ENCODE measurements around the gene GNL1.
A peak's percentile ranks its signal among the peaks of the same experiment; 100 is the strongest.

GNL1 gene

DNA sequence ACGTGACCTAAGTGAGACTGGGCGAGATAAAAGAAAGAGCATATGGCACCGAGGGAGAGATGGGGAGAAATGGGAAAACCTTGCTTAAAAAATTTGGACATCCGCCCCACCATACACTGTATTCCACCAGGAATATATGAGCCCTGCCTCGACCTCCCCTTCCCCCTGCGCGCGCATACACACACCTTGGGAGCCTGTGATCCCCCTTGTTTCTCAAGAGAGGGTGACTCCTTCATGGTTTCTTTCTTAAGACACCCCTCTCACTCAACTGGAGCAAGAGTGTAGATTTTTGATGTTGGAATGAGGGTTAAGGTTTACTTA lies 15.4 kb upstream of the GNL1 start:
- Histone ChIP-seq H3K36me3 (ENCODE audit: control insufficient read depth in 2 of 2, insufficient read depth in 1 of 2, low read length in 2 of 2) (peaks cover 18 to 26% of the 10 kb centered on the region in 2 experiments), H3K4me1 (ENCODE audit: control insufficient read depth, insufficient read depth, low read length) (peaks cover 9% of the 10 kb centered on the region; the same call in 1 of the 2 replicates), H3K9me3 (ENCODE audit: control insufficient read depth, insufficient read depth, low read depth, low read length) (no peaks in the 10 kb centered on the region), H3K4me3 (ENCODE audit: low read depth, low read length) (peak overlapping the region; percentile 94), H3K27ac (ENCODE audit: extremely low read depth, low read depth, low read length) (peak overlapping the region; percentile 64)
- ChIA-PET CTCF (interaction anchor here (0.6 to 2.1 kb wide), 5 partner anchors 16 to 410 kb away, joined by 3 to 11 read pairs (median 4); no protein-coding TSS in a partner anchor), POLR2A (interaction anchor here (0.6 to 2.4 kb wide), 21 partner anchors 10 to 342 kb away, joined by 3 to 41 read pairs (median 4); partner anchors contain the start of genes GNL1, MDC1, PRR3 and VARS2)
- TF ChIP-seq ZBTB20 (tag by site-specific recombination; IDR thresholded peaks at IDR 0.05): peak; percentile 50; the same call in 1 of the 2 replicates
- TF ChIP-seq, protein P1, sequence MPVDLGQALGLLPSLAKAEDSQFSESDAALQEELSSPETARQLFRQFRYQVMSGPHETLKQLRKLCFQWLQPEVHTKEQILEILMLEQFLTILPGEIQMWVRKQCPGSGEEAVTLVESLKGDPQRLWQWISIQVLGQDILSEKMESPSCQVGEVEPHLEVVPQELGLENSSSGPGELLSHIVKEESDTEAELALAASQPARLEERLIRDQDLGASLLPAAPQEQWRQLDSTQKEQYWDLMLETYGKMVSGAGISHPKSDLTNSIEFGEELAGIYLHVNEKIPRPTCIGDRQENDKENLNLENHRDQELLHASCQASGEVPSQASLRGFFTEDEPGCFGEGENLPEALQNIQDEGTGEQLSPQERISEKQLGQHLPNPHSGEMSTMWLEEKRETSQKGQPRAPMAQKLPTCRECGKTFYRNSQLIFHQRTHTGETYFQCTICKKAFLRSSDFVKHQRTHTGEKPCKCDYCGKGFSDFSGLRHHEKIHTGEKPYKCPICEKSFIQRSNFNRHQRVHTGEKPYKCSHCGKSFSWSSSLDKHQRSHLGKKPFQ (tag by site-specific recombination; IDR thresholded peaks at IDR 0.05): no peak
- TF ChIP-seq ZNF266 (tag by site-specific recombination; IDR thresholded peaks at IDR 0.05; ENCODE audit: low read depth): 0 out of 2 replicates have a peak, but pooled peaks have one; percentile 6

DNA sequence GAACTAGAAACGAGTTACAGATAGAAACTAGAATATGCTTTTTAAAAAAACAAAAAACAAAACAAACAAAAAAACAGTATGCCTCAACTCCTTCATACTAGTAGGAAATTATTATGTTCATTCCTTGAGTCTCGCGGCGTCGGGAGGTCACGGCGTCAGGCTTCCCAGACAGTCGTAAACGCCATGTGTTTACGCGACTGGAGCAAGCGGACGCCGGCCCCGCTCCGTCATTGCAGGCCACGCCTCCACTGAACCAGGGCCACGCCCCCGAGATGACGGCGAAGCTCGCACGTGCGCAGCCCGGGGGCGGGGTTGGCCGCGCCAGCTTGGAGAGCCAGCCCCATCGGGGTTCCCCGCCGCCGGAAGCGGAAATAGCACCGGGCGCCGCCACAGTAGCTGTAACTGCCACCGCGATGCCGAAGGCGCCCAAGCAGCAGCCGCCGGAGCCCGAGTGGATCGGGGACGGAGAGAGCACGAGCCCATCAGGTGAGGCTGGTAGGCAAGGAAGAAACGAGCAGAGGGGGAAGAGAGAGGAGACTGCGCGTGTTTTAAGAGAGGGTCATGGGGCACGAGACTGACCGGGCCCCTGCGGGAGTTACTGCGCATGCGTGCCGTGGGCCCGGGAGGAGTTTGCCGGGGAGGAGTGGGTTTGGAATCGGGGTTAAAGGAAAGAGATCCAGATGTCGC lies 14.9 kb upstream of the GNL1 start, which contains the start of gene ABCF1:
Gene ABCF1, plus strand, starts transcription at position 368 of the 687 bp plus-strand sequence. Its CDS starts 46 bp downstream, at position 414.
- ChIA-PET CTCF (interaction anchor here (0.6 to 2.4 kb wide), 7 partner anchors 14 to 411 kb away, joined by 3 to 11 read pairs (median 4); partner anchors contain the start of gene PRR3), POLR2A (interaction anchor here (0.6 to 2.4 kb wide), 23 partner anchors 9 to 343 kb away, joined by 3 to 41 read pairs (median 4); partner anchors contain the start of genes GNL1, MDC1, PRR3 and VARS2)
- TF ChIP-seq WT1 (tag by site-specific recombination; IDR thresholded peaks at IDR 0.05): no peak; the same call in 1 of the 2 replicates
- TF ChIP-seq, protein P2, sequence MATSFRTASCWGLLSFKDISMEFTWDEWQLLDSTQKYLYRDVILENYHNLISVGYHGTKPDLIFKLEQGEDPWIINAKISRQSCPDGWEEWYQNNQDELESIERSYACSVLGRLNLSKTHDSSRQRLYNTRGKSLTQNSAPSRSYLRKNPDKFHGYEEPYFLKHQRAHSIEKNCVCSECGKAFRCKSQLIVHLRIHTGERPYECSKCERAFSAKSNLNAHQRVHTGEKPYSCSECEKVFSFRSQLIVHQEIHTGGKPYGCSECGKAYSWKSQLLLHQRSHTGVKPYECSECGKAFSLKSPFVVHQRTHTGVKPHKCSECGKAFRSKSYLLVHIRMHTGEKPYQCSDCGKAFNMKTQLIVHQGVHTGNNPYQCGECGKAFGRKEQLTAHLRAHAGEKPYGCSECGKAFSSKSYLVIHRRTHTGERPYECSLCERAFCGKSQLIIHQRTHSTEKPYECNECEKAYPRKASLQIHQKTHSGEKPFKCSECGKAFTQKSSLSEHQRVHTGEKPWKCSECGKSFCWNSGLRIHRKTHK (tag by site-specific recombination; IDR thresholded peaks at IDR 0.05): no peak
- TF ChIP-seq ZSCAN16 (tag by site-specific recombination; IDR thresholded peaks at IDR 0.05): no peak
- TF ChIP-seq MZF1 (tag by site-specific recombination; IDR thresholded peaks at IDR 0.05; ENCODE audit: borderline replicate concordance): no peak
- TF ChIP-seq, protein P3, sequence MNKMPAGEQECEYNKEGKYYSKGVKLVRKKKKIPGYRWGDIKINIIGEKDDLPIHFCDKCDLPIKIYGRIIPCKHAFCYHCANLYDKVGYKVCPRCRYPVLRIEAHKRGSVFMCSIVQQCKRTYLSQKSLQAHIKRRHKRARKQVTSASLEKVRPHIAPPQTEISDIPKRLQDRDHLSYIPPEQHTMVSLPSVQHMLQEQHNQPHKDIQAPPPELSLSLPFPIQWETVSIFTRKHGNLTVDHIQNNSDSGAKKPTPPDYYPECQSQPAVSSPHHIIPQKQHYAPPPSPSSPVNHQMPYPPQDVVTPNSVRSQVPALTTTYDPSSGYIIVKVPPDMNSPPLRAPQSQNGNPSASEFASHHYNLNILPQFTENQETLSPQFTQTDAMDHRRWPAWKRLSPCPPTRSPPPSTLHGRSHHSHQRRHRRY (tag by site-specific recombination; IDR thresholded peaks at IDR 0.05): no peak
- TF ChIP-seq, protein P4, sequence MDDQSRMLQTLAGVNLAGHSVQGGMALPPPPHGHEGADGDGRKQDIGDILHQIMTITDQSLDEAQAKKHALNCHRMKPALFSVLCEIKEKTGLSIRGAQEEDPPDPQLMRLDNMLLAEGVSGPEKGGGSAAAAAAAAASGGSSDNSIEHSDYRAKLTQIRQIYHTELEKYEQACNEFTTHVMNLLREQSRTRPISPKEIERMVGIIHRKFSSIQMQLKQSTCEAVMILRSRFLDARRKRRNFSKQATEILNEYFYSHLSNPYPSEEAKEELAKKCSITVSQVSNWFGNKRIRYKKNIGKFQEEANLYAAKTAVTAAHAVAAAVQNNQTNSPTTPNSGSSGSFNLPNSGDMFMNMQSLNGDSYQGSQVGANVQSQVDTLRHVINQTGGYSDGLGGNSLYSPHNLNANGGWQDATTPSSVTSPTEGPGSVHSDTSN (CRISPR knock-in tag; IDR thresholded peaks at IDR 0.05): peak; percentile 88; the same call in 1 of the 2 replicates
- no peak for TF ChIP-seq ZNF223 (tag by site-specific recombination; IDR thresholded peaks at IDR 0.05)
- no peak for TF ChIP-seq ZBTB7A (tag by site-specific recombination; IDR thresholded peaks at IDR 0.05; ENCODE audit: low read depth)
- TF ChIP-seq KLF8 (tag by site-specific recombination; IDR thresholded peaks at IDR 0.05): peak; percentile 76
- TF ChIP-seq ZNF660 (tag by site-specific recombination; IDR thresholded peaks at IDR 0.05): 0 out of 2 replicates have a peak, but pooled peaks have one; percentile 63
- TF ChIP-seq GLIS1 (tag by site-specific recombination; IDR thresholded peaks at IDR 0.05): 0 out of 2 replicates have a peak, but pooled peaks have one; percentile 28
- no peak for TF ChIP-seq ZNF19 (tag by site-specific recombination; IDR thresholded peaks at IDR 0.05; ENCODE audit: low read depth)
- no peak for TF ChIP-seq ZNF549 (tag by site-specific recombination; IDR thresholded peaks at IDR 0.05)
- no peak for TF ChIP-seq ZNF157 (tag by site-specific recombination; IDR thresholded peaks at IDR 0.05)
- TF ChIP-seq, protein P5, sequence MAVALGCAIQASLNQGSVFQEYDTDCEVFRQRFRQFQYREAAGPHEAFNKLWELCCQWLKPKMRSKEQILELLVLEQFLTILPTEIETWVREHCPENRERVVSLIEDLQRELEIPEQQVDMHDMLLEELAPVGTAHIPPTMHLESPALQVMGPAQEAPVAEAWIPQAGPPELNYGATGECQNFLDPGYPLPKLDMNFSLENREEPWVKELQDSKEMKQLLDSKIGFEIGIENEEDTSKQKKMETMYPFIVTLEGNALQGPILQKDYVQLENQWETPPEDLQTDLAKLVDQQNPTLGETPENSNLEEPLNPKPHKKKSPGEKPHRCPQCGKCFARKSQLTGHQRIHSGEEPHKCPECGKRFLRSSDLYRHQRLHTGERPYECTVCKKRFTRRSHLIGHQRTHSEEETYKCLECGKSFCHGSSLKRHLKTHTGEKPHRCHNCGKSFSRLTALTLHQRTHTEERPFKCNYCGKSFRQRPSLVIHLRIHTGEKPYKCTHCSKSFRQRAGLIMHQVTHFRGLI (tag by site-specific recombination; IDR thresholded peaks at IDR 0.05): peak; percentile 89
- TF ChIP-seq ZXDB (tag by site-specific recombination; IDR thresholded peaks at IDR 0.05): peak; percentile 97
- TF ChIP-seq, protein P6, sequence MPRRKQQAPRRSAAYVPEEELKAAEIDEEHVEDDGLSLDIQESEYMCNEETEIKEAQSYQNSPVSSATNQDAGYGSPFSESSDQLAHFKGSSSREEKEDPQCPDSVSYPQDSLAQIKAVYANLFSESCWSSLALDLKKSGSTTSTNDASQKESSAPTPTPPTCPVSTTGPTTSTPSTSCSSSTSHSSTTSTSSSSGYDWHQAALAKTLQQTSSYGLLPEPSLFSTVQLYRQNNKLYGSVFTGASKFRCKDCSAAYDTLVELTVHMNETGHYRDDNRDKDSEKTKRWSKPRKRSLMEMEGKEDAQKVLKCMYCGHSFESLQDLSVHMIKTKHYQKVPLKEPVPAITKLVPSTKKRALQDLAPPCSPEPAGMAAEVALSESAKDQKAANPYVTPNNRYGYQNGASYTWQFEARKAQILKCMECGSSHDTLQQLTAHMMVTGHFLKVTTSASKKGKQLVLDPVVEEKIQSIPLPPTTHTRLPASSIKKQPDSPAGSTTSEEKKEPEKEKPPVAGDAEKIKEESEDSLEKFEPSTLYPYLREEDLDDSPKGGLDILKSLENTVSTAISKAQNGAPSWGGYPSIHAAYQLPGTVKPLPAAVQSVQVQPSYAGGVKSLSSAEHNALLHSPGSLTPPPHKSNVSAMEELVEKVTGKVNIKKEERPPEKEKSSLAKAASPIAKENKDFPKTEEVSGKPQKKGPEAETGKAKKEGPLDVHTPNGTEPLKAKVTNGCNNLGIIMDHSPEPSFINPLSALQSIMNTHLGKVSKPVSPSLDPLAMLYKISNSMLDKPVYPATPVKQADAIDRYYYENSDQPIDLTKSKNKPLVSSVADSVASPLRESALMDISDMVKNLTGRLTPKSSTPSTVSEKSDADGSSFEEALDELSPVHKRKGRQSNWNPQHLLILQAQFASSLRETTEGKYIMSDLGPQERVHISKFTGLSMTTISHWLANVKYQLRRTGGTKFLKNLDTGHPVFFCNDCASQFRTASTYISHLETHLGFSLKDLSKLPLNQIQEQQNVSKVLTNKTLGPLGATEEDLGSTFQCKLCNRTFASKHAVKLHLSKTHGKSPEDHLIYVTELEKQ (tag by site-specific recombination; IDR thresholded peaks at IDR 0.05; ENCODE audit: borderline replicate concordance): no peak
- no peak for TF ChIP-seq ZFP3 (tag by site-specific recombination; IDR thresholded peaks at IDR 0.05; ENCODE audit: low read depth)
- TF ChIP-seq HOXA7 (CRISPR knock-in tag; IDR thresholded peaks at IDR 0.05; ENCODE audit: borderline replicate concordance): no peak
- TF ChIP-seq ZNF555 (tag by site-specific recombination; conservative IDR thresholded peaks at IDR 0.05): no peak

More for the DNA sequence above, 14.9 kb upstream of the GNL1 start, which contains the start of gene ABCF1:
- peaks cover 9% of the 10 kb centered on the region; the same call in 1 of the 2 replicates for H3K4me1 ChIP-seq (ENCODE audit: control insufficient read depth, insufficient read depth, low read length)
- H3K27ac ChIP-seq (ENCODE audit: extremely low read depth, low read depth, low read length): peak within 1 kb of the TSS; percentile 64
- peaks cover 13 to 22% of the 10 kb centered on the region in 2 experiments; a peak in 2 of 3 replicates for H3K36me3 ChIP-seq (ENCODE audit: control insufficient read depth in 2 of 2, insufficient read depth in 1 of 2, low read length in 2 of 2)
- peak within 1 kb of the TSS; percentile 94 for H3K4me3 ChIP-seq (ENCODE audit: low read depth, low read length)
- H3K9me3 ChIP-seq (ENCODE audit: control insufficient read depth, insufficient read depth, low read depth, low read length): no peaks in the 10 kb centered on the region

Data from HEK293 (cell line).